Measurements from ENCODE around the gene SUN3. TPM values are rescaled to one million over a fixed set of nuclear protein-coding genes. Genes with fewer than 3 reads are reported as not detected.

The SUN3 gene
- total and polyA plus RNA-seq, 7 donors = 0.16 TPM; not detected in 6

Other genes starting within 250 kb of the SUN3 start
- under 1 TPM; 0.16 to 0.71 (median 0.41) TPM for gene PKD1L1, start 80.6 kb downstream of the SUN3 start, total RNA-seq
- gene PKD1L1, start 80.6 kb downstream of the SUN3 start, polyA plus RNA-seq = 1 to 10 TPM in 1 of 3 donors, under 1 TPM in 1, not detected in 1; 0.70 to 1.2 TPM
- gene HUS1, start 49.5 kb downstream of the SUN3 start, total RNA-seq = 10 to 100 TPM; 17.9 to 35.0 (median 27.8) TPM
- gene HUS1, start 49.5 kb downstream of the SUN3 start, polyA plus RNA-seq = 10 to 100 TPM; 15.7 to 25.7 (median 22.8) TPM
- not detected for gene C7orf57, start 6.4 kb upstream of the SUN3 start, total RNA-seq
- gene C7orf57, start 6.4 kb upstream of the SUN3 start, polyA plus RNA-seq = not detected
- gene UPP1, start 60.2 kb upstream of the SUN3 start, total RNA-seq = 10 to 100 TPM; 10.2 to 17.1 (median 14.9) TPM
- gene UPP1, start 60.2 kb upstream of the SUN3 start, polyA plus RNA-seq = 100 to 1,000 TPM in 1 of 3 donors, 10 to 100 TPM in 2; 61.3 to 136 (median 89.8) TPM
- under 1 TPM in 3 of 4 donors, not detected in 1; under 0.01 to 0.71 (median 0.14) TPM for gene ABCA13, start 142.4 kb upstream of the SUN3 start, total RNA-seq
- under 1 TPM in 2 of 3 donors, not detected in 1; under 0.01 to 0.16 TPM for gene ABCA13, start 142.4 kb upstream of the SUN3 start, polyA plus RNA-seq